Rectal smooth muscle tissue (tissue), 1 donor: ENCODE measurements around the gene IGF1R.

Experiments used
- H3K27ac ChIP-seq: one replicate; pipeline ENCODE4 v1.7.0; 2013; ENCODE audit warnings: low read depth, low read length, inconsistent platforms
- H3K27me3 ChIP-seq: one replicate; pipeline ENCODE4 v1.7.0; 2013; ENCODE audit warnings: low read length; ENCODE audit not compliant: control insufficient read depth, insufficient read depth
- H3K36me3 ChIP-seq: one replicate; pipeline ENCODE4 v1.7.0; 2013; ENCODE audit warnings: low read length; ENCODE audit not compliant: control insufficient read depth, insufficient read depth
- H3K4me1 ChIP-seq: one replicate; pipeline ENCODE4 v1.7.0; 2013; ENCODE audit warnings: low read length; ENCODE audit not compliant: control insufficient read depth, insufficient read depth
- H3K4me3 ChIP-seq: one replicate; pipeline ENCODE4 v1.7.0; 2013; ENCODE audit warnings: low read length
- H3K9ac ChIP-seq: one replicate; pipeline ENCODE4 v1.7.0; 2013; ENCODE audit warnings: low read length

Gene IGF1R

DNA sequence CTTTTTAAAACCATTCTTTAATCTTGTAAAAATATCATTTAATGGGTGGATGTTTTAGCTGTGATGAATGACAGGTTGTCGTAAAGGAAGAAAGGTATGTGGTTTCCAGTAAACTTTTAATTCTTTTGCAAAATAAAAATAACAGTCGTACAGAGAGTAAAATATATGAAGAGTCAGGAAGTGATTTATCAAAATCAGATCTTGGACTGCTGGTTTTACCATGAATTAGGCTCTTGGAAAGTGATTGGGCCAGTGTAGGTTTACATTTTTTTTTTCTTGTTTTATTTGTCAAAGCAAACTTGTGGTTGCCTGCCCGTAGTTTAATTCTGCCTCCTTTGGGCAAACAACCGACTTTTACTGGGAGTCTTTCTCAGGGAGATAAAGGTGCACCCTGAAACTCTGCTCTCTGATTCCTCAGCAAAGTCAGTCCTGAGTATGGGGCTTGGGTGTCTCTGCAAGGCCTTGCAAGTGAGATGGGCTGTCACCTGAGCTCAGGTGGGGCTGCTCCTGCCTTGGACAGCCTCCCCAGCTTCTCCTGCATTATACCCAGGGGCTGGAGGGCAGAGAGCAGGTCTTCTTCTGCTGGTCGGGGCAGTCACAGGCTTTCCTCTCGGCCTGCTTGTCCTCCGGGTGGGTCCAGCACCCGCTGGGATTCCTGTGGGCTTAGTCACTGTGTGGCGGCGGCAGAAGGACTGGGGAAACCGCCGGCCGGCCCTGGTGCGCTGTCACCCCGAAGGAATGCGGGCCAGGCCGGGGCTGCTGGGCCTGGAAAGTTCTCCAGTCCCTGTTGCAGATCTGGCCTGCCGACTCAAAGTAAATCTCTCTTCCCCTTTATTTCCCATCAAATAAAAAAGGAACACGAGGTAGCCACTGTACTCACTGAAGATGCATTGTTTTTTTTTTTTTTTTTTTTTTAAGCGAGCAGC is 79.0 kb downstream of the IGF1R start:
- Histone ChIP-seq H3K27ac (peak overlapping the region; percentile 94), H3K27me3 (no peaks in the 10 kb centered on the region), H3K4me1 (peaks cover 38% of the 10 kb centered on the region), H3K36me3 (no peaks in the 10 kb centered on the region), H3K9ac (no peak overlapping the region), H3K4me3 (peak overlapping the region; percentile 10)

DNA sequence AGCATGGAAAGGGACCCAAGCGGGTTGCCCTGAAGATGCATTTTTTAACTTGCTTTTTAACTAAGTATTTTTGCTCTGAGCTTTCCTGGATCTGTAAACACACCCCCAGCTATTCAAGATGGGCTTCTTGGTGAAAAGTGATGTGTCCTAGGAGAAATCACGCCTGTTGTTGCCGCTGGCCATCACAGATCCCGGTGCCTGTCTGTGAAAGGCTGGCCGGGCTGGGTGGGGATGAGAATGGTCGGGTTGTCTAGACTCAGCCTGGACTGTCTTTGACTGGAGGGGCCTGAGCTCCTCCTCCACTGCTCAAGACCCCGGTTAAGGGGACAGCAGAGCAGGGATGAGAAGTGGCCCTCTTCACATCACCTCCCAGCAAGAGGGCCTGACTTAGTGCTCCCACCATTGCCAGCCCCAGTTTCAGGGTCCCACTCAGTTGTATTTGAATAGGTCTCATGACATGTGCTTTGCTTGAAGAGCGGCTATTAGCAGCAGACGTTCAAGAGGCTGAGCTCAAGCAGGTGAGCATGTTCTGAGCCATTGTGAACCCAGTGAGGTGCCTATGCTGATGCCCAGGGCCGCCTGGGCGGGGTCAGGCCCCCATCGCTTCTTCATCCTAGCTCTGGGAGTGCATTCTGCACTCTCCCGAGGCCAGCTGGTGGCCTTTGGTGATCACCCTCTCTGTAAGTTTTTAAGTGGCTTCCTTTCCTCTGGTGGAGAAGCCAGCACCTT is 79.9 kb downstream of the IGF1R start:
- peak overlapping the region; percentile 86 for H3K27ac ChIP-seq
- no peaks in the 10 kb centered on the region for H3K36me3 ChIP-seq
- H3K4me3 ChIP-seq: no peak overlapping the region
- peaks cover 38% of the 10 kb centered on the region for H3K4me1 ChIP-seq
- no peaks in the 10 kb centered on the region for H3K27me3 ChIP-seq
- no peak overlapping the region for H3K9ac ChIP-seq

DNA sequence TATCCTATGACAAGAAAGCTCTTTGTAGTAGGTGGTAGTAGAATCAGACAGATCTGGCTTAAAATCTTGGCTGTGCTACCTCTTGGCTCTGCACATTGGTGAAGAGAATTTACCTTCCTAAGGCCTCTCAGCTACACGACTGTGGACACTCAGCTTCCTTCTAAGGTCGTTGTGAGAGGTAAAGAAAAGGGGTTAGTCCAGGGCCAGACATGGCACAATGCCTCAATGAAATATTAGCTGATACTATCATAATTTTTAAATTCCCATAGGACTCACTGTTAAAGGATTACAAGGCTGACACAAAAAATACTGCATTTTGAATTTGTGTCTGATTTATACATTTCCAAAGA is 80.4 kb downstream of the IGF1R start:
- Histone ChIP-seq H3K27me3 (no peaks in the 10 kb centered on the region), H3K27ac (peak overlapping the region; percentile 86), H3K4me1 (peaks cover 38% of the 10 kb centered on the region), H3K9ac (no peak overlapping the region), H3K36me3 (no peaks in the 10 kb centered on the region), H3K4me3 (no peak overlapping the region)

DNA sequence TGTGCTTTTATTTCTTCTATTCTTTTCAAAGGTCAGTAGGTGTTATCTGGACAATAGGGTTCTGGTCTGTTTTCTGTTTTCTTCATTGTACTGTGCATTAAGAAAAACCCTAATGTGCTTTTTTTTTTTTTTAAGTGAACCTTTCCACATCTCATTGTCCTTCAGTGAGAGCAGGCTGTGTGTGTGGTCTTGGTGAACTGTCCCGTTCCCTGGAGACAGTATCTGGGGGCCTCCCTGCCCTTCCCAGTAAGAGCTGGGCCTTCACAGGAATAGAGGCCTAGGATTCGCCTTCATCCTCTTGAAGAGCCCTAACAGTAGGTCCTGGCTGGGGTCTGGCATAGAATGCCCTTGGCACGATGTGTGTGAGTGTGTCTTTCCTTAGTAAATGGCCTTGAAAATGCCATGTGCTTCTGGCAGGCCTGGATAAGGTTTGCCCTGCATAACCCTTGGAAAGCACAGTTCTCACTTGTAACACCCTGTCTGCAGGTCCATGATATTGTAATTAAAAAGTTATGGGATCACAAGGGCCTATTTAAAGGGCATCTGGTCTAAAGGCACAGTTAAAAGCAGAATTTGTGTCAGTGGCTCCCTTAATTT is 81.2 kb downstream of the IGF1R start:
- Histone ChIP-seq H3K4me3 (no peak overlapping the region), H3K9ac (no peak overlapping the region), H3K36me3 (no peaks in the 10 kb centered on the region), H3K27me3 (no peaks in the 10 kb centered on the region), H3K4me1 (peaks cover 40% of the 10 kb centered on the region), H3K27ac (peak overlapping the region; percentile 86)

DNA sequence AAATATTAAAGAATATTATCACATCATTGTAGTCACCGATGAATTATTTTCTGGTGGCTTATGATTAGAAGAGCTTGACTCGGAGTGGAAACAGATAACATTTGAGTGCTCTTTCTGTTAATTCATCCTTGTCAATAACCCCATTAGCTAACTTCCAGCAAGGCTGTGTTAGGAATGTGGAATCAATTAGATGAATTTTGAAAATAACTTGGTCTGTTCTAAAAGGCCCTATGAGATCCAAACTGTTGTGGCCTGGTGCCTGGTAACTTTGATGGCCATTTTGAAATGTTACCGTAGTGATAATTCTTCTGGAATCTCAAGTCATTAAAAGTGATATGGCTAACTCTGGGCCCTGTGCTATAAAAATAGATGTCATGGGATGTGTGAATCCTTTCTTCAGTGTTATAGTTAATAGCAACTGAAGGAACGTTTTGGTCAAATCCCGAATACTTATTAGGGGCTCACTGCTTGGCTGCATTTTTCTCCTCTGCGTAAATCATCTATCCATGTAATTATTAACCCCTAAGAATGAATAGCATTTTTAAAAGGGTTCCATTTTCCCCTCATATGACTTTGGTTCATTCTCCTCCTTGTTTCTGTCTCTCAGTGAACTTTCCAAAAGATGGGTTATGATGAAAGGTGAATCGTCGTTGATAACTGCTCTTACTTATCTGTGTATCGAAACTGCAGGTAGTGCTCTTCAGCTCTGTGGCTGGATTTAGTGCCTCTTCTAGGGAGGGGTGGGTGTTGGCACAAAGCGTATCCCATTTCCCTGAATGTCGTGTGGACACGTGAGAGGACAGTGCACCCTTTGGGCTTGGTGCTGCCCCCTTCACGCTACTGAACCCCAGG is 82.7 kb downstream of the IGF1R start:
- Histone ChIP-seq H3K4me1 (peaks cover 54% of the 10 kb centered on the region), H3K9ac (no peak overlapping the region), H3K36me3 (no peaks in the 10 kb centered on the region), H3K4me3 (no peak overlapping the region), H3K27me3 (no peaks in the 10 kb centered on the region), H3K27ac (peak overlapping the region; percentile 14)

DNA sequence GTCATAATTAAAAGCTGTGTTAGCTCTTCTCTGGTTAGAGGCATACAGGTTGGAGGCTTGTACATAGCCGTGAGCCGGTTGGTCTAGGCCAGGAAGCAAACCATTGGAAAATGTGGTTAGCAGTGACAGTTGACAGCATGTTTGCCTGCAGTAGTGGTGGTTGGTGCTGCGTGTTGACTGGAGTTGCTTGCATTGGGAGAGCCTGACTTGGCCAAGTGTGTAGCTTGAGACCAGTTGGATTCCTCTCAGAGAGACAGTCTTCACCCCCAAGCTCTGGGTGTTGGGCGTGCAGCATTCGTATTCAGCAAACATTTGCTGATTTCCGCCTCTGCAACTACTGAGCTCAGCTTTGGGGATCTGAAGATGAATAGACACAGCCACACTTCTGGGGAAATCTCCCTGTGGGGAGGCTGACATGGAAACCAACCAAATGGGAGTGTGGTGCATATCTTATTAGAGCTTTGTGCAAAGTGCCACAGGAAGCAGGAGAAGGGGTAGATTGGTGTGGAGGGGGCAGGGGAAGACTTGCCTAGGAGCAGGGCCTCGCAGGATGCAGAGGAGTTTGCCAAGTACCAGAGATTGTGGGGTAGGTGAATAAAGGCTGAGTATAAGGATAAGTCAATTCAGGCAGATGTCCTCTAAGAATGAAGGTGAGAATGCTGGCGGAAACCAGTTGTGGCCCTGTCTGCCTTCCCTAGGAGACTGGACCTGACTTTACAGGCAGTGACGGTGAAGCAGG is 83.5 kb downstream of the IGF1R start:
- Histone ChIP-seq H3K9ac (no peak overlapping the region), H3K36me3 (no peaks in the 10 kb centered on the region), H3K4me1 (peaks cover 54% of the 10 kb centered on the region), H3K27ac (peak overlapping the region; percentile 14), H3K27me3 (no peaks in the 10 kb centered on the region), H3K4me3 (no peak overlapping the region)

DNA sequence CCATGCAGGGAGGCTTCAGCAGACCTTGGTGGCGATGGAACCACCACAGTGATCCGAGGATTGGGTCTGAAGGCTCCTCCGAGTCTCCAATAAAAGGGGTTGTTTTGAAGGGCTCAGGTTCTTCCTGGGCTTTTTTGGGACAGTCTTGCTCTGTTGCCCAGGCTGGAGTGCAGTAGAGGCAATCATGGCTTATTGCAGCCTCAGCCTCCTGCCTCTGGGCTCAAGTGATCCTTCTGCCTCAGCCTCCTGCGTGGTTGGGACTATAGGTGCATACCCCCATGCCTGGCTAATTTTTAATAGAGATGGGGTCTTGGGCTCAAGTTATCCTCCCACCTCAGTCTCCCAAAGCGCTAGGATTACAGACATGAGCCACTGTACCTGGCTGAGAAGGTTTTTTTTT is 84.8 kb downstream of the IGF1R start:
- H3K36me3 ChIP-seq: no peaks in the 10 kb centered on the region
- H3K4me3 ChIP-seq: no peak overlapping the region
- peaks cover 45% of the 10 kb centered on the region for H3K4me1 ChIP-seq
- no peak overlapping the region for H3K27ac ChIP-seq
- no peaks in the 10 kb centered on the region for H3K27me3 ChIP-seq
- H3K9ac ChIP-seq: no peak overlapping the region

DNA sequence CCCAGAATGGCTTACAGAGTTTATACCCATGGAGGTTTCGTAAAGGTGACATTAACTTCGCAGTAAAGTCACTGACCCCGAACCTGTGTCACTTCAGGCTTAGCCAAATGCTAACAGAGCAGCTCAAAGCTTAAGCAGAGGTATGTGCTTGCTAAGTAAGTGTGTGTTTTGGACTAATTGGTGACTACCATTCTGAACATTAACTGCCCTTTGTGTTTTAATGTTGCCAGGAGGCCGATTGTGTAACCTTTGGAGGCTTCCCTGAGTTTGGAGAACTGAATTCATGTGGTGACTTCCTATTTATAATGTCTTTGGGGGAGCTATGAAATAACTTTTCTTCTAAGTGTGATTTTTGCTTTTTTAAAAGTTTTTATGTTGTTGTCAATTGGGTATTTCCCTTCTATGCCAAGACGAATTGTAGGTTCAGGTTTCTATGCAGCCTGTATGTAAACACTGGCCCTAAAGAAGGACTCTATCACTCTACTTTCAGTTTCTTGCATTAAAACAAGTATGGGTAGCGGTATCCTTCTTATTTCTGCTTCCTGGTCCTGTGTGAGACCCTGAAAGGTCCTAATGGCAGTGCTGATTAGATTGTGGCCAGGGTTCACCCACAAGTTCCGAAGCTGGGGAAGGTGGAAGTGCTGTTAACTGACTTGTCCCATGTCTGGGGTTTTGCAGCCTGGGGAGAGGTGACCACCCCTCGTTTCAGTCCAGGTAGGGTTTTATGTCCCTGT is 86.3 kb downstream of the IGF1R start:
- no peak overlapping the region for H3K4me3 ChIP-seq
- no peaks in the 10 kb centered on the region for H3K27me3 ChIP-seq
- H3K4me1 ChIP-seq: peaks cover 29% of the 10 kb centered on the region
- H3K9ac ChIP-seq: no peak overlapping the region
- H3K36me3 ChIP-seq: no peaks in the 10 kb centered on the region
- H3K27ac ChIP-seq: no peak overlapping the region

DNA sequence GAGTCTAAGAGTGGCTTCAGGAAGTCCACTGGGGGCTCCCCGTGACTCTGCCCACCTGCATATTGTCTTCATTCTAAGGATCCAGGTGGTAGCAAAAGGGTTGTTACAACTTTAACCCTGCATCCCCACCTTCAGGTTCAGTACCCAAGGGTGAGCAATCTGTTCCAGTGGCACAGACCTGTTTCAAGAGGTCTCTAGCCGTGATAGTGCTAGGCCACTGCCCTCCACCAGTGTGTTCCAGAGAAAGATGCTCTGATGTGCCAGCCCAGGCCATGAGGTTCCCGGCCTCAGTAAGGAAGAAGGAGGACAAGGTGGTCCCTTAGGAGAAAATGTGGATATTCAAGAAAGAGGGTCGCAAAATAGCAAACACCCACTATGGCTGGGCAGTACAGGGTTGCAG is 87.0 kb downstream of the IGF1R start:
- H3K27ac ChIP-seq: no peak overlapping the region

DNA sequence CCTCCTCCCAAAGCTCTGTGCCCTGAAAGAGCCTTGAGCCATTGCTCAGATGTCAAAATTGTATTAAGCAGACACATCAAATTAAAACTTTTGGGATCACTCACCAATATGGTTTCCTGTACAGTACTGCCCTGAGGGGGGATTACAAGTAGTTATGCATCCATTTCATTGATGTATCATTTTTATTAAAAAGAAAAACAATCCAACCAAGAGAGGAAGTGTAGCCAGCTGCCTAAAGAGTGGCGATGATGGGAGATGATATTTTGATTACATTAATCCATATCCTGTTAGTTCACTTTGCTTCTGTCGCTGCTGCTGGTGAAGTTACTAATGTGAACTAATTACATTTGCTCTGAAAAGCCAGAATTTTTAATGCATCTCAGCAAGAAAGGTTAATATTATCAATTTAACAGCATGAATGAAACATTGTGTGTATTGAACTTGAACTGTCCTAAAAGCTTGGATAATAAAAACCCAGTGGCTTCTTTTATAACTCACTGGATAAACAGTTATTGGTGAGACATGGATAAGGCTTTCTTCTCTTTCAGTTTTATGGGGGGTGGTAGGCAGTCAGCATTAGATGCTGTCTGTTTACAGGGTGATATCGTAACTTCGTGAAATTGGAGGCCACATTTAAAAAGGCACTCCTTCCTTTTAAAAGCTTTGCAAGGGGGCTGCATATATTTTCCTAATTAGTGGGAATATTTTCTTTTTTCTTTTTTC is 87.7 kb downstream of the IGF1R start:
- Histone ChIP-seq H3K9ac (no peak overlapping the region), H3K27me3 (no peaks in the 10 kb centered on the region), H3K36me3 (no peaks in the 10 kb centered on the region), H3K4me1 (peaks cover 20% of the 10 kb centered on the region), H3K27ac (no peak overlapping the region), H3K4me3 (no peak overlapping the region)

More for the DNA sequence above, 87.0 kb downstream of the IGF1R start:
- Histone ChIP-seq H3K9ac (no peak overlapping the region), H3K4me1 (peaks cover 23% of the 10 kb centered on the region), H3K27me3 (no peaks in the 10 kb centered on the region), H3K4me3 (no peak overlapping the region), H3K36me3 (no peaks in the 10 kb centered on the region)
